ENCODE data around the gene GCAT.

GCAT gene

GRCh38 chr22:37809672-37810333 lies 2.1 kb downstream of the GCAT start:
- DNase-seq, result no peak
- ATAC-seq, result no peak

GRCh38 chr22:37811867-37812266 lies 4.1 kb downstream of the GCAT start:
- ATAC-seq, result no peak

GRCh38 chr22:37812869-37813678 lies 5.3 kb downstream of the GCAT start:
- ATAC-seq (no peak), DNase-seq (no peak)

More at GRCh38 chr22:37811867-37812266, 4.1 kb downstream of the GCAT start:
- no peak for DNase-seq

- ATAC-seq (no peak), DNase-seq (no peak)
Measured at GRCh38 chr22:37815593-37815992, 7.9 kb downstream of the GCAT start.

GRCh38 chr22:37816543-37817180 lies 8.9 kb downstream of the GCAT start:
- ATAC-seq, result no peak

GRCh38 chr22:37817705-37818408 lies 10.1 kb downstream of the GCAT start:
- ATAC-seq (peak; percentile 85), DNase-seq (peak; percentile 92)

More at GRCh38 chr22:37816543-37817180, 8.9 kb downstream of the GCAT start:
- no peak for DNase-seq

GRCh38 chr22:37818409-37819104 lies 10.8 kb downstream of the GCAT start:
- ATAC-seq (peak; percentile 66), DNase-seq (peak; percentile 73)

- no peak for DNase-seq
- peak; percentile 21 for ATAC-seq
Measured at GRCh38 chr22:37819105-37819433, 11.3 kb downstream of the GCAT start.

GRCh38 chr22:37820350-37820749 lies 12.6 kb downstream of the GCAT start:
- no peak for DNase-seq

GRCh38 chr22:37822079-37822833 lies 14.5 kb downstream of the GCAT start:
- DNase-seq (no peak), ATAC-seq (no peak)

More at GRCh38 chr22:37820350-37820749, 12.6 kb downstream of the GCAT start:
- ATAC-seq, result no peak

- no peak for DNase-seq
- no peak for ATAC-seq
Measured at GRCh38 chr22:37823134-37823985, 15.6 kb downstream of the GCAT start, which contains the start of gene GALR3. Gene GALR3 (plus strand): TSS chr22:37823382. CDS start chr22:37823407, 25 bp downstream.

- no peak for DNase-seq
Measured at GRCh38 chr22:37824674-37825641, 17.2 kb downstream of the GCAT start.

GRCh38 chr22:37827056-37827455 lies 19.3 kb downstream of the GCAT start:
- DNase-seq (no peak), ATAC-seq (no peak)

More at GRCh38 chr22:37824674-37825641, 17.2 kb downstream of the GCAT start:
- no peak for ATAC-seq

GRCh38 chr22:37830093-37830842 lies 22.5 kb downstream of the GCAT start:
- no peak for ATAC-seq
- DNase-seq, result no peak

- DNase-seq (no peak), ATAC-seq (no peak)
Measured at GRCh38 chr22:37831472-37831871, 23.7 kb downstream of the GCAT start.

GRCh38 chr22:37832022-37832857 lies 24.5 kb downstream of the GCAT start:
- no peak for ATAC-seq
- DNase-seq, result no peak
